ENCODE results near the gene TMPRSS9. TPM values are rescaled to one million over a fixed set of nuclear protein-coding genes. Genes with fewer than 3 reads are reported as not detected.
"Not testable (repeated sequence)": the region's sequence is repeated elsewhere in the genome, so short reads cannot be mapped to it uniquely, and the experiment has no call there.

TMPRSS9 gene
- total RNA-seq, 2 experiments from 2014 or later, result 0.22 TPM; not detected in 1

- POLR2A ChIA-PET, result interaction anchor here (0.6 to 3.1 kb wide), 3 partner anchors 19 to 186 kb away, joined by 3 to 31 read pairs (median 4); partner anchors contain the start of gene GADD45B
- Mint-ChIP-seq H3K36me3 (peaks cover 2% of the 10 kb centered on the region), H3K27me3 (no peaks in the 10 kb centered on the region), H3K27ac (no peak overlapping the region), H3K4me3 (no peak overlapping the region), H3K9me3 (no peaks in the 10 kb centered on the region), H3K4me1 (peaks cover 13% of the 10 kb centered on the region)
- ATAC-seq (ENCODE audit: low read depth) (no peak), DNase-seq (no peak)
Observed at GRCh38 chr19:2458054-2458453, 98.0 kb downstream of the TMPRSS9 start.

GRCh38 chr19:2458776-2459175 is 98.7 kb downstream of the TMPRSS9 start:
- ATAC-seq (ENCODE audit: low read depth); H3K27ac Mint-ChIP-seq; H3K27me3 Mint-ChIP-seq; H3K9me3 Mint-ChIP-seq; H3K36me3 Mint-ChIP-seq; DNase-seq; H3K4me3 Mint-ChIP-seq: not testable (repeated sequence)
- POLR2A ChIA-PET, result interaction anchor here (0.7 kb wide), 1 partner anchor 97 kb away, joined by 4 read pairs; no protein-coding TSS in a partner anchor
- peaks cover 15% of the 10 kb centered on the region for H3K4me1 Mint-ChIP-seq

- H3K4me1 Mint-ChIP-seq, result peaks cover 12% of the 10 kb centered on the region
- H3K36me3 Mint-ChIP-seq, result peaks cover 2% of the 10 kb centered on the region
- H3K27ac Mint-ChIP-seq, result no peak overlapping the region
- H3K27me3 Mint-ChIP-seq, result no peaks in the 10 kb centered on the region
- no peak overlapping the region for H3K4me3 Mint-ChIP-seq
- DNase-seq, result no peak
- H3K9me3 Mint-ChIP-seq, result no peaks in the 10 kb centered on the region
- POLR2A ChIA-PET, result interaction anchor here (1.1 to 5.3 kb wide), 2 partner anchors 17 to 297 kb away, joined by 4 to 50 read pairs; partner anchors contain the start of genes DOT1L and GADD45B
- ATAC-seq (ENCODE audit: low read depth), result no peak
Observed at GRCh38 chr19:2460245-2460644, 100.2 kb downstream of the TMPRSS9 start.

GRCh38 chr19:2461751-2462634 is 101.9 kb downstream of the TMPRSS9 start:
- Mint-ChIP-seq H3K27me3 (no peaks in the 10 kb centered on the region), H3K27ac (peak overlapping the region; percentile 96), H3K36me3 (peaks cover 2% of the 10 kb centered on the region), H3K9me3 (no peaks in the 10 kb centered on the region), H3K4me3 (peak overlapping the region; percentile 98), H3K4me1 (peaks cover 11% of the 10 kb centered on the region)
- DNase-seq, result peak; percentile 82
- POLR2A ChIA-PET, result interaction anchor here (0.7 to 5.3 kb wide), 7 partner anchors 14 to 312 kb away, joined by 3 to 50 read pairs (median 3); partner anchors contain the start of gene GADD45B
- ATAC-seq (ENCODE audit: low read depth), result peak; percentile 84

- Mint-ChIP-seq H3K4me1 (peaks cover 10% of the 10 kb centered on the region), H3K27ac (peak overlapping the region; percentile 96), H3K36me3 (peaks cover 2% of the 10 kb centered on the region), H3K27me3 (no peaks in the 10 kb centered on the region), H3K9me3 (no peaks in the 10 kb centered on the region), H3K4me3 (peak overlapping the region; percentile 98)
- no peak for DNase-seq
- POLR2A ChIA-PET, result interaction anchor here (0.7 to 5.3 kb wide), 5 partner anchors 14 to 172 kb away, joined by 3 to 50 read pairs (median 4); partner anchors contain the start of gene GADD45B
- no peak for ATAC-seq (ENCODE audit: low read depth)
Observed at GRCh38 chr19:2462635-2463421, 102.8 kb downstream of the TMPRSS9 start.

- not testable (repeated sequence) for H3K4me1 Mint-ChIP-seq; H3K27ac Mint-ChIP-seq; H3K9me3 Mint-ChIP-seq; H3K27me3 Mint-ChIP-seq; H3K36me3 Mint-ChIP-seq; ATAC-seq (ENCODE audit: low read depth); DNase-seq
- peak overlapping the region; percentile 48 for H3K4me3 Mint-ChIP-seq
- POLR2A ChIA-PET, result interaction anchor here (2.2 to 5.3 kb wide), 2 partner anchors 13 to 157 kb away, joined by 8 to 50 read pairs; partner anchors contain the start of gene GADD45B
Observed at GRCh38 chr19:2463694-2464093, 103.6 kb downstream of the TMPRSS9 start.

GRCh38 chr19:2464389-2464788 is 104.3 kb downstream of the TMPRSS9 start:
- POLR2A ChIA-PET, result interaction anchor here (0.6 to 5.3 kb wide), 3 partner anchors 13 to 156 kb away, joined by 3 to 50 read pairs (median 8); partner anchors contain the start of gene GADD45B
- Mint-ChIP-seq H3K27me3 (no peaks in the 10 kb centered on the region), H3K36me3 (peaks cover 2% of the 10 kb centered on the region), H3K4me3 (no peak overlapping the region), H3K4me1 (peaks cover 14% of the 10 kb centered on the region), H3K9me3 (no peaks in the 10 kb centered on the region), H3K27ac (no peak overlapping the region)
- ATAC-seq (ENCODE audit: low read depth), result no peak
- no peak for DNase-seq

GRCh38 chr19:2468596-2468995 is 108.5 kb downstream of the TMPRSS9 start:
- H3K27me3 Mint-ChIP-seq, result no peaks in the 10 kb centered on the region
- ATAC-seq (ENCODE audit: low read depth) (no peak), DNase-seq (no peak)
- peaks cover 8% of the 10 kb centered on the region for H3K4me1 Mint-ChIP-seq
- no peak overlapping the region for H3K4me3 Mint-ChIP-seq
- H3K36me3 Mint-ChIP-seq, result no peaks in the 10 kb centered on the region
- H3K27ac Mint-ChIP-seq, result peak overlapping the region; percentile 61
- H3K9me3 Mint-ChIP-seq, result no peaks in the 10 kb centered on the region
- POLR2A ChIA-PET, result no interaction called here

GRCh38 chr19:2469102-2469914 is 109.2 kb downstream of the TMPRSS9 start:
- Mint-ChIP-seq H3K9me3 (no peaks in the 10 kb centered on the region), H3K4me1 (peaks cover 8% of the 10 kb centered on the region), H3K27me3 (no peaks in the 10 kb centered on the region), H3K36me3 (no peaks in the 10 kb centered on the region), H3K27ac (peak overlapping the region; percentile 56), H3K4me3 (peak overlapping the region; percentile 27)
- peak; percentile 63 for ATAC-seq (ENCODE audit: low read depth)
- POLR2A ChIA-PET, result interaction anchor here (1.0 to 1.6 kb wide), 2 partner anchors 145 to 233 kb away, joined by 3 to 6 read pairs; partner anchors contain the start of gene PLEKHJ1
- no peak for DNase-seq

- not testable (repeated sequence) for DNase-seq; H3K36me3 Mint-ChIP-seq; ATAC-seq (ENCODE audit: low read depth); H3K27ac Mint-ChIP-seq; H3K27me3 Mint-ChIP-seq; H3K9me3 Mint-ChIP-seq; H3K4me3 Mint-ChIP-seq; H3K4me1 Mint-ChIP-seq
- POLR2A ChIA-PET, result interaction anchor here (1.0 to 1.8 kb wide), 4 partner anchors 8 to 234 kb away, joined by 3 to 6 read pairs (median 4); partner anchors contain the start of gene PLEKHJ1
Observed at GRCh38 chr19:2469915-2470200, 109.8 kb downstream of the TMPRSS9 start.

- ATAC-seq (ENCODE audit: low read depth) (peak; percentile 34), DNase-seq (peak; percentile 94)
- POLR2A ChIA-PET, result interaction anchor here (0.5 to 5.6 kb wide), 10 partner anchors 20 to 235 kb away, joined by 3 to 207 read pairs (median 68); no protein-coding TSS in a partner anchor
- Mint-ChIP-seq H3K27me3 (no peaks in the 10 kb centered on the region), H3K4me3 (peak overlapping the region; percentile 94), H3K27ac (peak overlapping the region; percentile 76), H3K36me3 (peaks cover 21% of the 10 kb centered on the region), H3K4me1 (peaks cover 14% of the 10 kb centered on the region), H3K9me3 (no peaks in the 10 kb centered on the region)
Observed at GRCh38 chr19:2474232-2475017, 114.4 kb downstream of the TMPRSS9 start.

Data from activated naive CD8-positive, alpha-beta T cell treated with anti-CD3 and anti-CD28 coated beads, Interleukin-2, amount 10 ng/mL, durations not matched to agents 7 days and 5 days (primary cell).